Pons (tissue), 1 donor: ENCODE results near the gene ILF3.

Source experiments
- DNase-seq: peaks from one replicate; pipeline ENCODE4 v3.0.0-alpha.2; 2016; ENCODE audit warnings: low spot score

Gene ILF3

DNA sequence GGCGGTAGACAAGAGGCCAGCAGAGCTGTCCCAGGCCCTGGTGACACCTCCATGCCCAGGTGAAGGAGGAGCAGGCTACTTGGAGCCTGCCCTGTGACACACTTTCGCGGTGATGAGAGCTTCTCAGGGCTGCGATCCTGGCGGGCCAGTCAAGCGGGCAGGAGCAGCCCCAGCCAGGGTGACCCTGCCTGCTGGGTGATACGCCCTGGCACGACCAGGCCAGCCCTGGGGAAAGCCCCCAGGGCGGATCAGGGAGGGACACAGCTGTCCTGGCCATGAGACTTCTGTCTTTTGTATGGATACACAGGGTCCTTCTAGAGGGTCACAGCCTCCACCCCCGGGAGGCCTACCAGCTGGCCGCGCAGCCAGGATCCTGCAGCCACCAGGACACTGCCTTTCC, 76.8 kb downstream of the ILF3 start:
- DNase-seq, result peak; percentile 82

DNA sequence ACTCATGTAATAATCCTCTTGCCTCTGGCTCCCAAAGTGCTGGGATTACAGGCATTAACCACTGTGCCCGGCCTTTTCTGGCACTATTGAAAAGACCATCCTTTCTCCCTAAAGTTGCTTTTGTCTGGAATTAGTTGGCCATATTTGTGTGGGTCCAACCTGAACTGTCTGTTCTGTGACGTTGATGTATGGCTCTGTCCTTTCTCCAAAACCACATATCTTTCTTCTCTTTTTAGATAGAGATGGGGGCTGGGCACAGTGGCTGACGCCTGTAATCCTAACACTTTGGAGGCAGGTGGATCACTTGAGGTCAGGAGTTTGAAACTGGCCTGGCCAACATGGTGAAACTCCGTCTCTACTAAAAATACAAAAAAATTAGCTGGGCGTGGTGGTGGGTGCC, 81.6 kb downstream of the ILF3 start:
- no peak for DNase-seq

DNA sequence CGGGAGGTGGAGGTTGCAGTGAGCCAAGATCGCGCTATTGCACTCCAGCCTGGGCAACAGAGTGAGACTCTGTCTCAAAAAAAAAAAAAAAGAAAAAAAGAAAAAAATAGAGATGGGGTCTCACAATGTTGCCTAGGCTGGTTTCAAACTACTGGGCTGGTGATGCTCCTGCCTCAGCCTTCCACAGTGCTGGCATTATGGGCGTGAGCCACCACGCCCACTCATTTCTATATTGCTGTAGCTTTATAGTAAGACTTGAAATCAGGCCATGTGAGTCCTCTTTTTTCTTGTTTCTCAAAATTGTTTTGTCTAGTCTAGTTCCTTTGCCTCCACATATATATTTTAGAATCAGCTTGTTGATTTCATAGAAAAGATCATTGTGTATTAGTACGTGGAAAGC, 82.0 kb downstream of the ILF3 start:
- DNase-seq, result no peak

DNA sequence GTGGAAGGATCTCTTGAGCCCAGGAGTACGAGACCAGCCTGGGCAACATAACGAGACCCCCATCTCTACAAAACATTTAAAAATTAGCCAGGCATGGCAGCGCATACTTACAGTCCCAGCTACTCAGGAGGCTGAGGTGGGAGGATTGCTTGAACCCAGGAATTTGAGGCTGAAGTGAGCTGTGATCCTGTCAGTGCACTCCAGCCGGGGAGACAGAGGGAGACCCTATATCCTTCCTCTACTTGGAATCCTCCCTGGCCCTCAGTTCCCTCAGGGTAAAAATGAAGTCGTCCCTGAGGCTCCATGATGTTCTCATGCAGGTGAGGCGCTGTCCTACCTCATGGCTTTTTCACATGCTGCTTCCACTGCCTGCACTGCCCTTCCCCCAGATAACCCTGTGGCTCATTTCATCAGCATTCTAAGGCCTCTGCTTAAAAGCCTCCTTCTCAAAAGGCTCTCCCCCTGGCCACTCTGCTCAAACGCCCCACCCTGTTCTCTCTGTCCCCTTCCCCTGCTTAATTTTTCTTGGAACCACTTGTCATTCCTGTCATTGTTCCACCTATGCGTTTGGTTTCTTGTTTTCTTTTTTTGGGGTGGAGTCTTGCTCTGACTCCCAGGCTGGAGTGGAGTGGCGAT, 82.9 kb downstream of the ILF3 start:
- DNase-seq, result no peak

DNA sequence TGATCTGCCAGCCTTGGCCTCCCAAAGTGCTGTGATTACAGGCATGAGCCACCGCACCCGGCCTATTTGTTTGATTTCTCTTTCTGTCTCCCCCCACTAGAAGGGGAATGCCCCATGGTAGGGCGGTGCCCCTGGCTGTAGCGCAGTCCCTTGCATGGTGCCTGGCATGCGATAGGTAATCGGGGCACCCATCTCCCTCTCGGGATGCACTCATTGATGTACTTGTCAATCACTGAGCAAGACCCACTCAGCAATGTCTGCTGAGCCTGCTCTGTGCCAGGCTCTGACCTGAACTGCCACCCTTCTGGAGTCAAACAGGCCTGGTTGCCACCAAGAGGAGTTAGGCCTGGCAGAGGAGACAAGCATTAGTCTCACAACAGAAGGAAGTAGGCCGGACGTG, 83.6 kb downstream of the ILF3 start:
- DNase-seq, result no peak

DNA sequence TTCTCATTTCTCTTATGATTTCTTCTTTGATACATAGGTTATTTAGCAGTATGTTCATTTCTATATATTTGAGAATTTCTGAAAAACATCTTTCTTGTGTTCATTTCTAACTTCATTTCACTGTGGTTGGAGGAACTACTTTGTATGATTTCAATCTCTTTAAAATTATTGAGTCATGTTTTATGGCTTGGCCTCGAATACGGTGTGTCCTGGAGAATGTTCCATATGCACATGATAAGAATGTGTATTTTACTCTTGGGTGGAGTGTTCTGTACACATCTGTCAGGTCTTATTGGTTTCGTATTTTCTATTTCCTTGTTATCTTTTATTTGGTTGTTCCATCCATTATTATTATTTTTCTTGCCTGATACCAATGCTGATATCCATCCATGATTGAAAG, 86.7 kb downstream of the ILF3 start:
- no peak for DNase-seq
